H7 (cell line): ENCODE results near the gene MED26. TPM values are rescaled to one million over a fixed set of nuclear protein-coding genes. Genes with fewer than 3 reads are reported as not detected.

Experiments
- DNase-seq: peaks from one replicate; pipeline ENCODE4 v3.0.0; 2012
- H3K27me3 ChIP-seq: 2 replicates; pipeline ENCODE4 v1.6.0; 2011; ENCODE audit warnings: mild to moderate bottlenecking, low read length; ENCODE audit not compliant: control insufficient read depth, insufficient read depth
- H3K36me3 ChIP-seq: replicated peaks from 2 replicates; pipeline ENCODE4 v1.5.1; 2011; ENCODE audit warnings: low read length; ENCODE audit not compliant: control insufficient read depth, insufficient read depth
- H3K4me3 ChIP-seq: 2 replicates; pipeline ENCODE4 v1.5.1; 2011; ENCODE audit warnings: low read depth, mild to moderate bottlenecking, control low read depth, low read length, moderate library complexity; ENCODE audit not compliant: insufficient read depth
- total RNA-seq: library from RNA; depleted of rRNA; stranded (reverse); fragments of >200 nt; shearing (Covaris generic); gene quantifications from 2 replicates; pipeline ENCODE4 v1.2.3, GENCODE V29; 2014

MED26 gene
- total RNA-seq, 1 experiment from 2014 or later = 12.0 TPM

- Histone ChIP-seq H3K4me3 (no peak overlapping the region), H3K36me3 (no peaks in the 10 kb centered on the region), H3K27me3 (no peaks in the 10 kb centered on the region)
- DNase-seq = peak; percentile 92
Observed at GRCh38 chr19:16584248-16585093, 43.5 kb downstream of the MED26 start.

DNA sequence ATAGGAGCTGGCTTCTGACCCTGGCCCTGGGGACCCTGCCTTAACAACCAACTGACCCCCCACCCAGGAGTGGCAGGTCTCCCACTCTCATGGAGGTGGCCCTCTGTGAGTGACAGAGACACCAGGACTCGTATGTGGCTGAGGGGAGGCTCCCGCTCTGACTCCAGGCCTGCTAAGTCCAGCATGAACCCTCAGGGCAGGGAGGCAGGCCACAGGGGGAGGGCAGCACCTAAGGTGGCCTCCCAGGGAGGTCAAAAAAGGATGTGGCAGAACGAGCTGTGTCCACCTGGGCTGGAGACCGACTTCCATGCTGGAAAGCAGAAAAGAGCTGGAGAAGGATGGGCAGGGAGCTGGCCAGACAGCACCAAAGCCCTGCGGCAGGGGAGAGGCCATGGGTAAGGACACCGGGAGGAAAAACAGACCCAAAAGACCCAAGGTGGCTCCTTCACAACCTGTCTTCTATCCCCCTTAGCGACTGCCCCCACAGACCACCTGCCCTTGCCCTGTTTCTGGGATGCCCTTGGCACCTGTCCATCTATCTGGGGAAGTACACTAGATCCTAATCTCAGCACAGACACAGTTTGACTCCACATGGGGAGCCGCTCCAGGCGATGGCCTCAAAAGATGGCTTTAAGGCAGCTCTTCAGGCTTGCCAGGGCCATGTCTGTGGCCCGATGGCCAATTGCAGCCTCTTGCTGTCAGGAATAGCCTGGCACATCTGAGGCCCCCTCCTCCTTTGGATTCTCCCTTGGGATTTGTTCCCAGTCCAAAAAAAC lies 45.3 kb downstream of the MED26 start:
- Histone ChIP-seq H3K36me3 (no peaks in the 10 kb centered on the region), H3K27me3 (no peaks in the 10 kb centered on the region), H3K4me3 (no peak overlapping the region)
- DNase-seq = no peak

DNA sequence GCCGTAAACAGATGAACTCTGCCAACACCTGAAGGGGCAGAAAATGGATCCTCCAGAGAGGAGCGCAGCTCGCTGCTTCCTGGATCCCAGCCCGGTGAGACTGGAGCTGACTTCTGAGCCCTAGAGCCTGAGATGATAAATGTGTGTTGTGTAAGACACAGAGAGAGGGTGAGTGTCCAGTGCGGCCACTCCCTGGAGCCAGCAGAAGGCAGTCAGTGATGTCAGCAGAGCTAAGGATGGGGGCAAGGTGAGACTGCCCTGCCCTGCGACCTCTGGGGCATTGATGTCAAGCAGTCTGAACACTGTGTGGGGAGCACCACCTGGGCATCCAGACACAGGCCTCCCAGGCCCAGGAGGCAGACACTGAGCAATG lies 46.0 kb downstream of the MED26 start:
- H3K27me3 ChIP-seq = no peaks in the 10 kb centered on the region
- H3K4me3 ChIP-seq = no peak overlapping the region
- 0 out of 2 replicates have a peak, but pooled peaks cover 1% of the 10 kb centered on the region for H3K36me3 ChIP-seq
- no peak for DNase-seq

DNA sequence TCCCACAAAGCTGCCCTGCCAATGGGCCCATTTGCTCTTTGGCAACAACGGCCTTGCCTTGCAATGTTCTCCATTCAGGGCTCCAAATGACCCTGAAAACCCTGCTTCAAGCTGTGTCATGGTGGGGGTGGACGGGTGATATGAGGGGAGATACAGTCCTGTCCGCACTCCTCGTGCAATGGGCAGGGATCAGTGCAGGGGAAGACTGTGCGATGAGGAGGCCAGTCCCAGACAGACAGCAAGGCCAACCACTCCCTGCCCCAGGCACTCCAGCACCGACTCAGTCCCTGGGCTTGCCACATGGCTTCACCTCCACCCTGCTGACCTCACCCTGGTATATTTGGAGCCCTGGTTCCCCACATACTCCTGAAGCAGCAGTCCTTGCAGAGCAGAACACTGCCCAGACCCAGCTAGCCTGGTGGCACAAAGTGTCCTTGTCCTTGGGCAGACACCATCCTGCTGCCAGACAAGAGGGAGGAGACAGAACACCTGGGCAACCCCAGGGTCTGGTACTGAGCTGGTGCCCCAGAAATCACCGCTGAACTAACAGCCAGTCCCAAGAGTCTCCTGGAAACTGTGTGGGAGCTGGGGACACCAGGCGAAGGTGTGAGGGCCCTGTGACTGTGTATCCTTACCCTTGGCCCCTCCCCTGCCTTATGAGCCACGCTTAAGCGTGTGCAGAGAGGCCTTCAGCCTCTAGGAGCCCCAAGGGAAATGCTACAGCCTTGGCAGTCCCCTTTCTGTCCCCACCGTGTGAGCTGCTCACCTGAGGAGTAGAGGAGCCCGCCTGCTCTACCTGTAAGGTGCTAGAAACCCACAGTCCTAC lies 46.6 kb downstream of the MED26 start:
- no peak overlapping the region for H3K4me3 ChIP-seq
- no peaks in the 10 kb centered on the region for H3K27me3 ChIP-seq
- peaks cover 2% of the 10 kb centered on the region; the same call in 1 of the 2 replicates for H3K36me3 ChIP-seq
- no peak for DNase-seq

GRCh38 chr19:16579381-16579780 lies 48.6 kb downstream of the MED26 start:
- DNase-seq = no peak
- no peak overlapping the region for H3K4me3 ChIP-seq
- peaks cover 6% of the 10 kb centered on the region for H3K36me3 ChIP-seq

DNA sequence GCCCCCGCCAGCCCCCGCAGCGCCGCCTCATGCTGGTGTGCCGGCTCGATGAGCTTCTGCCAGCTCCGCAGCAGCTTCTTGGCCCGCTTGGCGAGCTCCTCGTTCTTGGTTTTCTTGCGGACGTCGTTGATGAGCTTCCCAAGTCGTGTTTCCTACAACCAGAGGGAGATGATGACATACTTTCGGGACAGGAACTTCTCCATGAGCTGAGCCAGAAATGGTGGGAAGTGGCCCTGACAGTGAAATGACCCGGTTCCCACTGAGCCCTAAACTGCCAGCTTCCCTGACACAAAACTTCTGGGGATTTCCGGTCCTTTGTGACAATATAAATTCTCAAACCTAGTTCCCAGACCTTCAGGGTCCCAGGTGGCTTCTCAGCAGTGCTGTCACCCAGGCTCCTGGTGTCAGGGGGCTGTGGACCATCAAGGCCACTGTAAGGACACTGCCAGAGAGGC lies 50.4 kb downstream of the MED26 start:
- no peak for DNase-seq
- Histone ChIP-seq H3K27me3 (no peaks in the 10 kb centered on the region), H3K4me3 (no peak overlapping the region), H3K36me3 (peaks cover 6% of the 10 kb centered on the region)

More at GRCh38 chr19:16579381-16579780, 48.6 kb downstream of the MED26 start:
- no peaks in the 10 kb centered on the region for H3K27me3 ChIP-seq

DNA sequence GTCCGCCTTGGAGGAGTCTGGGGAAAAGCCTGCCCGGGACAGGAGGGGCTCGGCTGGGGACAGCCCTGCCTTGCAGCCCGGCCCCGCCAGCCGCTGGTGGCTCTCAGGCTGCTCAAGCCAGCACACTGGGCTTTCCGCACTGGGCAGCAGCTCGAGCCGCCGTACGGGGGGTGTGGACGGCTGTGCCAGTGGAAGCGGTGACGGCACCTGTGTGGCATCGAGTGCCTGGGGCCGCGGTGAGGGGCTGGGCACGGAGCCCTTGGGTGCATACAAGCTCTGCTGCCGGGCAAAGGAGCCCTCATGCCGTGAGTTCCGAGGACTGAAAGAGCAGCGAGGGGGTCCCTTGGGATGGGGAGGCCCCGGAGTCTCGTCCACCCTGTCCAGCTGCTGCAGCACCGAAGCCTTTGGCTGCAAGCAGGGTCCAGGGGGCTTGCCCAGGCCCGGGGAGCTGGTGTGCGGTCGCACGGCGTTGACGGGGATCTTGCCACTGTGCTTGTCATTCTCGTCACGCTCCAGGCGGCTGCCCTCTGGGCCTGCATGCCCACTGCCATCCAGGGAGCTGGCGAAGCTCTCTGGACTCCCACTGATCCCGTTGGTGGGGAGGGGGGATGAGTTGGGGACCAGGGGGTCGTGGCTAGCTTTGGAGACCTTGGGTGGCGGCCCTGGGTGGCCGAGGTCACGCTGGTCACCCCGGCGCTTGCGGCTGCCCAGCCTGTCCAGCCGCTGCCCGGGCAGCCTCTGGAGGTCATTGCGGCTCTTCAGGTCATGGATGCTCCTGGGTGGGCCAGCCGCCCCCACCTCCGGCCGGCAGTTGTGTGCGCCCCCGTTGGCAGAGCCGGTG lies 51.1 kb downstream of the MED26 start:
- H3K4me3 ChIP-seq = no peak overlapping the region
- H3K27me3 ChIP-seq = no peaks in the 10 kb centered on the region
- no peak for DNase-seq
- peaks cover 6% of the 10 kb centered on the region for H3K36me3 ChIP-seq

DNA sequence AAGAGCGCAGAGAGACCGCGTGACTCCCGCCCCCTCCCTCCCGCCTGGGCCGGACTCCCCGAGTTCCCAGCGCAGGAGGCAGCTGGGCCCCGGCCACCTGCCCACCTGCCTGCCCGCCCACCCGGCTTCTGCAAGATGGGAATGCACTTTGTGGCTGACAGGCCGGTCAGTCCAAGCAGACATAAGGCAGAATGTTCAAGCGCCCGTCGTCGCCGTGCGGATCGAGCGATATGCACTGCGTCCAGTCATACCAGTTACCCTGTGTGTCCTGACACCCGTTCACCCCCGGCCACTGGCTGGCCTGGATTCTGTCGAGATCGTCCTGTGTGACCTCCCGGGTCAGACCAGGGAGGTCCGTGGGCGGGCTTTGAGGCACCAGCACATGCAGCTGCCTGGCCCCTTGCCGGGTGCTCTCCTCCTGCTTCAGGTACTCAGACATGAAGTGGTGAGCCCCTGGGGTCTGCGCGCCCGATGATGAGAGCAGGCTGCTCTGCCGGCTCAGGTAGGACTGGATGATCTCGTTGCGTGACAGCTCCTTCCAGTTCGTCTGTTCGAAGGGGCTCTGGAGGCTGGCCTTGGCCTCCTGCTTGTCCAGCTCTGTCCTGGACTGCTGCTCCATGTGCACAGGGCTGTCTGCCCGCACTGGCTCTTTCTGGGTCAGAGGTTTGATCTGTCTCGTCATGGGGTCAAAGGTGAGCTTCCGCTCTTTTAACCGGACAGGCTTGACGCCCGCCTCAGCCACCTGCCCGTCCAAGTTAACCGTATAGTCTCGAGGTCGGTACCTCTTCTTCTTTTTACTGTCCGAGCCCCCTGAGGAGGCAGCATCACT lies 51.9 kb downstream of the MED26 start:
- no peaks in the 10 kb centered on the region; the same call in 1 of the 2 replicates for H3K27me3 ChIP-seq

DNA sequence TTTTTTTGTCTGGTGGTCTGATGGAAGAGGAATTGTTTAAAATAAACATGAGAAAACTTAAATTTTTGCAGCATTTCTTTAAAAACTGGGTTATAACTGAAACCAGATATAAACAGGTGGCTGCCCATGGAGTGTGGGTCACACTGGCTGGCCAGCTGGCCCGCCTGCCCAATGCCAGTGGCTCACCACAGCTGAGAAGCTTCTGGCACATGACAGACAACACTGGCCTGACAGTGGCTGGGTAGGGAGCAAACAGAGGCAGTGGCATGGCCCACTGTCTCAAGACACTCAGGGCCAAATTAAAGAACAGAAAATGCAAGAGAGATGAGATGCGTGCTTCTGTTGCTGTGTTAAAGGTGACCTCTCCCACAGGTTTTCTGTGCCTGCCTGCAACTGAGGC lies 52.7 kb downstream of the MED26 start:
- DNase-seq = no peak
- Histone ChIP-seq H3K4me3 (no peak overlapping the region), H3K36me3 (peaks cover 6% of the 10 kb centered on the region), H3K27me3 (no peaks in the 10 kb centered on the region; the same call in 1 of the 2 replicates)

More for the DNA sequence above, 51.9 kb downstream of the MED26 start:
- Histone ChIP-seq H3K4me3 (no peak overlapping the region), H3K36me3 (peaks cover 6% of the 10 kb centered on the region)
- no peak for DNase-seq

DNA sequence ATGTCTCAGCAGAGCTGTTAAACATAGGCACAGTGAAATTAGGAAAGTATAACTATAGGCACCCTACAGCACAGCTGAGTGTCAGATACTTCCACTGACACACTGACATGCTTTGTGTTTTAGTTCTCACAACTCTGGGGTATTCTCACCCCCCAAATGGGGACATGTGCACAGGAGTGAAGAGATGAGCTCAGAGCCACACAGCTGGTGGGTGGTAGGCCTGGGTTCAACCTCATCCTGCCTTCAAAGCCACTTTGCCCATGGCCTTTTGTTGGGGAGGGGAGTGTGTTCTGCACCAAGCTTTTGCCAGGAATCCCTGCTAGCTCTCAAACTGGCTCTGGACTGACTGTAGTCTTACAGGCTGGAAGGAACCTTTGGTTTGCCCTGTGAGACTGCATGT lies 54.1 kb downstream of the MED26 start:
- Histone ChIP-seq H3K36me3 (peaks cover 11% of the 10 kb centered on the region), H3K27me3 (no peaks in the 10 kb centered on the region; the same call in 1 of the 2 replicates), H3K4me3 (no peak overlapping the region)
- no peak for DNase-seq

DNA sequence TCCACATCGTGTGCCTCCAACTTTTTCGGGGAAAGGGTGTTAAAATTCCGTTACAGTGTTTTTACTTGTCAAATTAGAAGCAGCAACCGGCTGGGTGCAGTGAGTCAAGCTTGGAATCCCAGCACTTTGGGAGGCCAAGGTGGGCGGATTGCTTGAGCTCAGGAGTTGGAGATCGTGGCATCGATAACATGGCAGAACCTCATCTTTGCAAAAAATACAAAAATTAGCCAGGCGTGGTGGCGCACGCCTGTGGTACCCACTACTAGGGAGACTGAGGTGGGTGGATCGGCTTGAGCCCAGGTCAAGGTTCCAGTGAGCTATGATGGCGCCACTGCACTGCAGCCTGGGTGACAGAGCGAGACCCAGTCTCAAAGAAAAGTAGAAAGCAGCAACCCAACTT lies 54.7 kb downstream of the MED26 start:
- Histone ChIP-seq H3K27me3 (no peaks in the 10 kb centered on the region; the same call in 1 of the 2 replicates), H3K36me3 (peaks cover 12% of the 10 kb centered on the region), H3K4me3 (peak overlapping the region; percentile 87)
- no peak for DNase-seq

DNA sequence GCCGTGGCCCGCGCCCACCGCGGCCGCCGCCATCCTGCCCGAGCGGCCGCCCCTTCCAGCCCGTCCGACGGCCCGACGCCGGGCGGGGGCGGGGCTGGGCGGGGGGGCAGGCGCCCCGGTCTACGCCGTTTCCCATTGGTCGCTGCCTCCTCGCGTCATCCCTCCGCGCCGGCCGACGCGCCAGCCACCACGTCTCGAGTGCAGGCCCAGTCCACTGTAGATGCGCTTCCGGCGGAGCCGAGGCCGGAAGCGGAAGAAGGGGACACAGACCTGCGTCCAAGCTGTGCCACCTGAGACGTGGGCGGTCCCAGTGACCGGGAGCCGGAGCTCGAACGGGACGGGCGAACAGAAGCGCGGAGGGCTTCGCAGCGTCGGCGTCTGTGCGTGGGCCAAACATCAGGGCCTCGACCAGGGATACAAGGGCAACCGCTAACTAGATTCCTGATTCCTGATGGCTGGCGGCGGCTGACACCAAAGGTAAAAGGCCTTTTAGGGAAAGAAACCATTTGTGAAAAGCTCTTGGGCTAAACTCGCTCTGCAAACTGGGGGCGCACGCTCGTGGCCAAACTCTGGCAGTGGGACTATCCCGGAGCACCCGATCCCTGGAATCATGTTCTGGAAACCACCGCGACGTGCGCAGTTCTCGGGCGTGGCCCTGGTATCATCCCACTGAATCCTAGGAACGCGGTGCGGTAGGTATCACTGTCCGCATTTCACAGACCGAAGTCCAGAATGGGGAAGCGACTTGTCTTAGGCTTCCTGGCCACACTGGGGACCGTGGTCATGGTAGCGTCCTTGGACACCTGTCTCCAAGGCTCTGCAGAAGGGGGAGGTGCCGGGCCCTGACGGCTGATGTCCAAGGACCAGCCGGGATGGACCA lies 55.4 kb downstream of the MED26 start, which contains the start of gene SLC35E1:
TSS of gene SLC35E1 (minus strand) at position 84 of the 880 bp plus-strand sequence. CDS start at position 33, 51 bp downstream.
- H3K36me3 ChIP-seq = peaks cover 14% of the 10 kb centered on the region
- peak; percentile 100 for DNase-seq
- no peaks in the 10 kb centered on the region; the same call in 1 of the 2 replicates for H3K27me3 ChIP-seq
- H3K4me3 ChIP-seq = peak within 1 kb of the TSS; percentile 90
